Gastrocnemius medialis (tissue), 4 donors: ENCODE measurements around the gene CST4.

Experiments used
- POLR2A ChIP-seq, 2 donors: fragments of 450-650 bp; IDR thresholded peaks; one replicate each; pipeline ENCODE4 v1.6.1; 2017; ENCODE audit warnings: antibody characterized with exemption in 2 of 2, mild to moderate bottlenecking in 2 of 2, moderate library complexity in 2 of 2
- TF ChIP-seq, protein P1 (sequence below), 5 experiments: fragments of 450-650 bp in 3 of 5; fragments of 200-600 bp in 2 of 5; sonication (generic) in 2 of 5; IDR thresholded peaks in 4 of 5; conservative IDR thresholded peaks in 1 of 5; 1 replicate in 4 of 5; 2 replicates in 1 of 5; pipeline ENCODE4 v1.5.1; 2016 to 2019; ENCODE audit warnings: antibody characterized with exemption in 5 of 5, mild to moderate bottlenecking in 3 of 5, moderate library complexity in 3 of 5

GRCh38 chr20:23666189-23666588, 22.6 kb downstream of the CST4 start:
- TF ChIP-seq, protein P1, sequence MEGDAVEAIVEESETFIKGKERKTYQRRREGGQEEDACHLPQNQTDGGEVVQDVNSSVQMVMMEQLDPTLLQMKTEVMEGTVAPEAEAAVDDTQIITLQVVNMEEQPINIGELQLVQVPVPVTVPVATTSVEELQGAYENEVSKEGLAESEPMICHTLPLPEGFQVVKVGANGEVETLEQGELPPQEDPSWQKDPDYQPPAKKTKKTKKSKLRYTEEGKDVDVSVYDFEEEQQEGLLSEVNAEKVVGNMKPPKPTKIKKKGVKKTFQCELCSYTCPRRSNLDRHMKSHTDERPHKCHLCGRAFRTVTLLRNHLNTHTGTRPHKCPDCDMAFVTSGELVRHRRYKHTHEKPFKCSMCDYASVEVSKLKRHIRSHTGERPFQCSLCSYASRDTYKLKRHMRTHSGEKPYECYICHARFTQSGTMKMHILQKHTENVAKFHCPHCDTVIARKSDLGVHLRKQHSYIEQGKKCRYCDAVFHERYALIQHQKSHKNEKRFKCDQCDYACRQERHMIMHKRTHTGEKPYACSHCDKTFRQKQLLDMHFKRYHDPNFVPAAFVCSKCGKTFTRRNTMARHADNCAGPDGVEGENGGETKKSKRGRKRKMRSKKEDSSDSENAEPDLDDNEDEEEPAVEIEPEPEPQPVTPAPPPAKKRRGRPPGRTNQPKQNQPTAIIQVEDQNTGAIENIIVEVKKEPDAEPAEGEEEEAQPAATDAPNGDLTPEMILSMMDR (IDR thresholded peaks at IDR 0.05 in 4 of 5, conservative IDR thresholded peaks at IDR 0.05 in 1 of 5): no peak
- no peak for TF ChIP-seq POLR2A (IDR thresholded peaks at IDR 0.05)
